HG03432 (cell line): ENCODE measurements around the gene ME2.
A peak's percentile ranks its signal among the peaks of the same experiment; 100 is the strongest.
"Not testable (repeated sequence)": the region's sequence is repeated elsewhere in the genome, so short reads cannot be mapped to it uniquely, and the experiment has no call there.

Experiments
- ATAC-seq: cut with Tn5 transposase; IDR thresholded peaks from one replicate; pipeline ENCODE4 v1.9.1; 2021; ENCODE audit warnings: mild to moderate bottlenecking, moderate library complexity; ENCODE audit not compliant: unreplicated experiment

The ME2 gene

DNA sequence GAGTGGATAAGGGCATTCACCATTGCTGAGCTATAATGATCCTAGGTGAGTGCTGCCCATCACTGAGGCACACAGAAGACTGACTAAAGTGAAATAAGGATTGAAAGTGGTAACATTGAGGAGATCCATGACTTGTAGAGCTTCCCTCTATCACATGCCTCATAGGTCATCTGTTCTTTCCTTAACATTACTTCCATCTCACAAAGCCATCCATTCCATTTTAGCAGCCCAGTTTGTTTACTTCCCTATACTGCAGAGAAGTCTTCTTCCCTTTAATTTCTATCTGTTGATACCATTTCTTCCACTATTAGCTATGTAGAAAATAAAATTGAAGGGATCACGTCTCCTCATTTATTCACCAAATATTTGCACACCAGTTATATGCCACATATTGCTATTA lies 32.1 kb downstream of the ME2 start:
- no peak for ATAC-seq

DNA sequence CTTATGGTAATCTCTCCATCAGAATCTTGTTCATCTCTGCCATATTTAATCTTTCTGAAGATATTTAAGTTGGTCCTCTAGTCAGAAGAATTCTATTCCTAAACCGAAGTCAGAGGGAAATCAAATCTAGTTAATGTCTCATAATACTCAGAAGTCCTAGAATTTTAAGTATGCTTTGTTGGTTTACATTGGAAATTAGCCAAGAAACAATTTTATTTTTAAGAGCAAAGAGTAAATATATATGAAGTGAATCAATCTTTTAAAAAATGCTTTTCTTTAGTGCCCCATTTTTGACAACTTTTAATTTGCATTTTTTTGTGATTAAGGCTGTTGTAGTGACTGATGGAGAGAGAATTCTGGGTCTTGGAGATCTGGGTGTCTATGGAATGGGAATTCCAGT lies 38.1 kb downstream of the ME2 start:
- no peak for ATAC-seq

DNA sequence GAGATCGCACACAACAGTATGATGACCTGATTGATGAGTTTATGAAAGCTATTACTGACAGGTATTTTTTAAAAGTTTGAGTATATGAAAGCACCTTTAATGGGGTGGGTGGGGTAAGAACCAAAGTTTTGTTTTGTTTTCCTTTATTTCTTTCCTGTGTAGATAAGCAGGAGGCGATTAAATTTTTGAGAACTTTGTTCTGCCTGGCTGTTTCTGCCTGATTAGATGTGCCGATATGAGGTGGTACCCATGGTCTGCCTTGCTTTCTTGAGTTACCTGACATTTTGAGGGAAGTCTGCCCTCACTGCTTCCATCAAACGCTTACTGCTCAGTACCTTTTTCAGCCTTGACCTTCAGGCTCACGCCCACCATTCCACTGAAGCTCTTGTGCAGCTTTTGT lies 39.2 kb downstream of the ME2 start:
- no peak for ATAC-seq

DNA sequence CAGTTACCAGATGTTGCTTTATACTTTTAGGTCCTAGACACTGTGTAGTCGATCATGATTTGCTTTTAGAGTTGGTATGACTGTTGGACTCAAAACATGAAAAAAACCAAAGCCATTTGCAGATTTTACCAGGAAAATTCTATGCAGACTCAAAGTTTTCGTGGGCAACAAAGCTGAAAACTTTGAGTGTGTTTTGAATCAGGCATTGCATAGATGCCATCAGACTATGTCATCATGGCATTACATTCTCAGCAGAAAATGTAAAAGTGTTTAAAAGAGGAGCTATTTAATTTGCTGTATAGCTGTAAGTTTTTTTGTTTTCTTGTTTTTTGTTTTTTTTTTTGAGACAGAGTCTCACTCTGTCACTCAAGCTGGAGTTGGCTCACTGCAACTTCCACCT lies 45.5 kb downstream of the ME2 start:
- ATAC-seq: no peak

DNA sequence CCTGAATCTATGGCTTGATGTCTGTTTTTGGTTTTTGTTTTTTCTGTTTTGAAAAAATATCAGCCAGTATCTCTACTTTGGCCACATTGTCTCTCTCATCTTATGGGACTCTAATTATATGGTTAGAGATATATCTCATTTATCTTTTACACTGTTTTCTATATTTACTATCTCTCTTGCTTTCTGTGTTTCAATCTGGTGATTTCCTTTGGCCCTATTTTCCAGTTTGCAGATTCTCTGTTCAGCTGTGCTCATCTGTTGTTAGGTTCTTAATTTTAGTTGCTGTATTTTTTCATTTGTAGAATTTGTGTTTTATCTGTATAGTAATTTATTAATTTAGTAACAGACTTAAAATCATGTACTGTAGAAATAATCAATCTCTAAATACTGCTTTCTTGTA lies 47.6 kb downstream of the ME2 start:
- ATAC-seq: no peak

DNA sequence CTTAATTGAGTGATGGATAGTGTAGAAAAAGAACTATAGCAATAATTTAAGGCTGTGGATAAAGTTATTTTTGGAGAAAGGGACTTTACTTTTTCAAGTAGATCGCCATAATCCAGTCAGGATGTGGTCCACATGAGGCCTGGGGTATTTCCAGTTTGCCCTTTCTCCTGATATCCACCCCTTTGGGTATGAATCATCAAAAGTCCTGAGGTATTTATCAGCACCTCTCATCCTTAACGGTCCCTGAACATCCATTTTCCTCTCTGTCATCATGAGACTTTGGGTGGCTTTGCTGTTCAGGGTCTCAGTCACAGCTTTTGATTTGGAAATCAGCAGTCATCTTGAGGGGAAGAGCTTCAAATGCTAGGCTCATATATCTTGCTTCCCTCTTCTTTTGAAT lies 49.6 kb downstream of the ME2 start:
- ATAC-seq: no peak

DNA sequence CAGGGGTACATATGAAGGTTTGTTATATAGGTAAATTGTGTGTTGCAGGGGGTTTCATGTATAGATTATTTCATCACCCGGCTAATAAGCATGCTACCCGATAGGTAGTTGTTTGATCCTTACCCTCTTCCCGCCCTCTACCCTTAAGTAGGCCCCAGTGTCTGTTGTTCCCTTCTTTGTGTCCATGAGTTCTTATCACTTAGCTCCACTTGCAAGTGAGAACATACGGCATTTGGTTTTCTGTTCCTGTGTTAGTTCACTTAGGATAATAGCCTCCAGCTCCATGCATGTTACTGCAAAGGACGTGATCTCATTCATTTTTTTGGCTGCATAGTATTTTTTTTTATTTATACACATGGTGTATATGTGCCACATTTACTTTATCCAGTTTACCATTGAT lies 54.8 kb downstream of the ME2 start:
- no peak for ATAC-seq

DNA sequence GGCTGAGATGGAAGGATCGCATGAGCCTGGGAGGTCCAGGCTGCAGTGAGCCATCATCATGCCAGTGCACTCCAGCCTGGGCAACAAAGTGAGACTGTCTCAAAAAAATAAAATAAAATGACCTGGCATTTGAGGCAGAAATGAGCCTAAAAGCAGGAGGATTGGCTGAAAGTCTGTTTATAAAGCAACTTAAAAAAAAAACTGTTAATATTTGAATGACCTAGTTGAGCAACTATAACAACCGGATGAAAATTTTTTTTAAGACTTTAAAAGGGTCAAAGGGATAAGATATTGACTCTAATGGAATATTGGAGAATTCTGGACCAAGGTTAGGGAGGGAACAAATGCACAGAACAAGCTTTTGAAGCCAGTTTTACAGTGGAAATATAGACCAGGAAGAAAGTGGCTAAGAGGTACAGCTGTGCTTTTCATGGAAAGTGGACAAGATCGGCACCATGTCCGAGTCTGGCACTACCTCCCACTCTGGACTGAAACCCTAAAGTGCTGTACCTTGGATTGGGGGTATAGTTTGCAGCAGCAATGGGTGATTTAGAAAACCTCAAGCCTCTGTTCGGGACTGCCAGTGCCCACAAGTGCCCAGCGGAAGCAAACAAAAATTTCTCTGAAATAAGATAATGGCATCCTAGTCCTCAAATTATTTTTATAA lies 55.8 kb downstream of the ME2 start:
- no peak for ATAC-seq

DNA sequence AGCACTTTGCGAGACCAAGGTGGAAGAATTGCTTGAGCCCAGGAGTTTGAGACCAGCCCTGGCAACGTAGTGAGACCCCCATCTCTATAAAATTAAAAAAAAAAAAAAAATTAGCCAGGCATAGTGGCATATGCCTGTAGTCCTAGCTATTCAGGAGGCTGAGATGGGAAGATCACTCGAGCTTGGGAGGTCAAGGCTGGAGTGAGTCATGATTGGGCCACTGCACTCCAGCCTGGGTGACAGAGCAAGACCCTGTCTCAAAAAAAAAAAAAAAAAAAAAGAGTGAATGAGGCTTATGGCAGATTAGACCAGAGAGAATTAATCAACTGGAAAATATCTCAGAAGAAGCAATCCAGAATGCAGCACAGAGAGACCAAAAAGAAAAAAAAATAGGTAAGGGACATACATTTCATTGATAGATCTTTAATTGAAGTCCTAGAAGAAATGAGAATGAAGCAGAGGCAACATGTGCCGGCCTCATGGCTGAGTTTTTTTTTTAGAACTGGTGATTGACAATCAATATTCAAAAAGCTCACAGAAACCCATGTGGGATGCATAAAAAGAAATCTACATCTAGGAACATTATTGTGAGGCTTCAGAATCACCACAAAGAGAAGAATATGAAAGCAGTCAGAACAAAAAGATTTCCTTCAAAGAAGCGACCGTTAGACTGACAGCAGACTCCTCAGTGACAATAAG lies 56.7 kb downstream of the ME2 start:
- no peak for ATAC-seq

DNA sequence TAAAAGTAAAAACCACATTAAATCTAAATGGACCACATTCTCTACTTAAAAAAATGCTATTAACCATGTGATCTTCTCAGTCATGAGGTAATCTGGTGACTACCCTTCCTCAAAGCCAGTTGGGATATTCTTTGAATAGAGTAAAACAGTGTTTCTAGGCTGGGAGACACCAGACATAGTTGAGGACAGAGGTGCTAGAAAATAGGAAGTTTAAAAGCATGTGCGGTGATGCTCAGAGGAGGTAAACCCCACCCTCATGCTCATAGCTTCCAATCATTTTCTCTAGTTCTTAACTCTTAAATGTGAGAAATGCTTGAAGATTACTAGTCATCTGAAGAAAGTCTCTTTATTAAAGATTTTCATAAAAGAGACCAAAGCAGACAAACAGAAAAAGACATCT lies 58.3 kb downstream of the ME2 start:
- ATAC-seq: no peak

DNA sequence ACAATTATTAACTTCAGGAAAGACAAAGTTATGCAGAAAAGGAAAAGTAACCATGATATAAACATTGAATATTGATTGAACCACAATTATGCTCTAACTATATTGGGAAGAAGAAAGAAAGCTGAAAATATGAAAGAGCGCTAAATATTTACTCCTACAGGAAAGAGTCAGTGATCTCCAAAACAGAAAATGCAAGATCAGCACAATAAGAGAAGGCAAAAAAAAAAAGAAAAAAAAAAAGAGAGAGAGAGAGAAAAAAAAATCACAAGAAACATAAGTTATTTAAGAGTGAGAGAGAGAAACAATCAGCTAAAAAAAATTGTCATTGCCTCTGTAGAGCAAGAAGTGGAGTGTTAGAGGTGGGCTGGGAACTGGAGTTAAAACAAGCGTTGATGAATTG lies 60.0 kb downstream of the ME2 start:
- no peak for ATAC-seq

DNA sequence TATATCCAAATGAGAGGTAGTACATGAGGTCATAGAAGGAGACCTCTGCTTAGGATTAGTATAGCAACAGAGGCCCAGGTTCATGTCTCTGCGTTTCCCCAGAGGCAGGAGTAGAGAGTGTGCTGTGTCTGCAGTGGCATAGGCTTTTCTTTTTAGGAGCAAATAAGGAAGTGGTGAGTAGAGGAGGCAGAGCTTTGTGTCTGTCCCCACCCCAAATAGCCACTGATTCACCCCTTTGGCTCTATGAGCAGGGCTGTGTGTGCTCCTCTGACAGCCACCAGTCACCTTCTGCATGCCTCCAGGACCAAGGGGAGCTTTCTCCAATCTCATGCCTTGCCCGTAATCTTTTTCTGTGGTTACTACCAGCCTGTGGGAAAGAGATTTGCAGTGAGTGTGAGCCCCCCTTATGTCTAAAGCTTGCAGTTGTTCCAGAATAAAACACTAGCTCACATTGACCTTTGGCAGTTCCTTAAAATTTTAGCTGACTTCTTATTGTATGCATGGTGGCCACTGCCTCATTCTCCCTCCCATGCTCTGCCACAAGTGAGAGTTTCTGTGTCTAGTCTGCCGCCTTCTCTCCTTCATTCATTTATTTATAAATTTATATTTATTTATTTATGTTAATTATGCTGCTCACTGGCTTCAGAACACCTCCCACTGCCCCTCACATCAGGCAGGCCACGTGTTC lies 65.5 kb downstream of the ME2 start:
- ATAC-seq: no peak

DNA sequence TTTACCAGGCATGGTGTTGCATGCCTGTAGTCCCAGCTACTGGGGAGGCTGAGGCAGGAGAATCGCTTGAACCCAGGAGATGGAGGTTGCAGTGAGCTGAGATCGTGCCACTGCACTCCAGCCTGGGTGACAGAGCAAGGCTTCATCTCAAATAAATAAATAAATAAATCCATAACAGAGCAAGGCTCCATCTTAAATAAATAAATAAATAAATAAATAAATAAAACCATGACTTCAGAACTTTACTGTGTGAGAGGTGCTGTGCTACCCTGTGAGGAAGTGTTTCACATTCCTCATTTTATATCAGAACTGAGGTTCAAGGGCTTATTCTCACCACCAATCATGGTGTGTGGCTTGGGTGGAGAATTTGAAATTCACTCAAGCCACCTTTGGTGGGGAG lies 67.0 kb downstream of the ME2 start:
- ATAC-seq: not testable (repeated sequence)

DNA sequence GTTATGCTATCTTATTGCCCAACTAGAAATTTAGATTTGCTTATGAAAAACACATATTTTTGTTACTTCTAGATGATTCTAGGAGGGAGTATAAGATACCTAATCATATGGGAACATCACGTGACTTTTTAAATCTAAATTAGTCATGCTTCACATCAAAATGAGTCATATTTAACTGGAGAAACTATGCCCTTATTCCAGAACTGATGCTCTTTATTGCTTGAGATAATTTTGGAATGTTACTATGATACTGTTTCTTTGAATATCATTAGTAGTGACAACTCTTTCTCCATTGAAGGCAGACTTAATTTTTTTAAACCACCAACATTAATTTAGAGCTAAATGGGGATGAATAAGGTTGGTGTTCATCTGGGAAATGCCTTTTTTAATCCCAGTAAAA lies 69.0 kb downstream of the ME2 start:
- ATAC-seq: no peak

DNA sequence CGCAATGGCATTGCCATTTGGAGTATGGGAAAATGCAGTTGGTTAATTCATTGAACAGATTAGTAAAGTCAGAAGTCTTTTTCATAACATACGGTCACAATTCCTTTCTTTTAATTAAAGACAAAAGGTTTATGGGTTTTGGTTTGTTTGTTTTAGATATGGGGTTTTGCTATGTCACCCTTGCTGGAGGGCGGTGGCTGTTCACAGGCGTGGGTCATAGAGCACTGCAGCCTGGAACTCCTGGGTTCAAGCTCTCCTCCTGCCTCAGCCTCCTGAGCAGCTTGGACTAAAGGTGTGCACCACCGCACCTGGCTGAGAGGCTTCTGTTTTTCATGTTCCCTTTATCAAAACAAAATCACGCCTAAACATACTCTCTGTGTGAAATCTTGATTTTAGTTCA lies 70.3 kb downstream of the ME2 start:
- no peak for ATAC-seq

DNA sequence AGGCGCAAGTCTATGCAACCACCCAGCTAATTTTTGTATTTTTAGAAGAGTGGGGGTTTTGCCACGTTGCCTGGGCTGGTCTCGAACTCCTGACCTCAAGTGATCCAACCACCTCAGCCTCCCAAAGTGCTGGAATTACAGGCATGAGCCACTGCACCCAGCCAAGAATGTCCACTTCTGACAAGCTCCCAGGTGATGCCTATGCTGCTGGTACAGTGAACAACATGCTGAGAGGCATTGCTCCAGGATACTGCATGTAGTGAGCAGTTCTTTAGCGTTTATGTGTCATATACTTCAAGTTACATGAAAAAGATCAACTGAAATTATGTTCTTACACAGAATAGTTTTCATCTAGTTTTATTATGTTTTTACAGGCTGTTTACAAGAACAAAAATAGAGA lies 71.7 kb downstream of the ME2 start:
- no peak for ATAC-seq

DNA sequence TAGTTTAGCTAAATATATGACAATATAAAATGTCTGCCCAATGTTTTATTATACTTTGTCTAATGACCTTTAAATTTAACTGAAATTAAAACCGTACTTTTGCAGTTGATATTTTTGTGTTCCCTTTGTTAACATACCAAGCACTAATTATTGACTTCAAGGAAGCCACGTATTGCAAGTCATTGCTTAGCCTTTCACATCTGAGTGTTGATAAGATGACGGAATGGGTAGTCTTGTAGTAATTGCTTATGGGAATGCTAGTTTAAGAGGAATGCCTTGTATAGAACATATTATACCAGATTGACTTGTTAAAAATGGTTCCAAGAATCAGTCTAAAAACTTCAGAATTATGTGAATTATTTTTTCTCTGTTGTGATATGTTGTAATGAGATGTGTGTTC lies 74.9 kb downstream of the ME2 start:
- ATAC-seq: no peak

DNA sequence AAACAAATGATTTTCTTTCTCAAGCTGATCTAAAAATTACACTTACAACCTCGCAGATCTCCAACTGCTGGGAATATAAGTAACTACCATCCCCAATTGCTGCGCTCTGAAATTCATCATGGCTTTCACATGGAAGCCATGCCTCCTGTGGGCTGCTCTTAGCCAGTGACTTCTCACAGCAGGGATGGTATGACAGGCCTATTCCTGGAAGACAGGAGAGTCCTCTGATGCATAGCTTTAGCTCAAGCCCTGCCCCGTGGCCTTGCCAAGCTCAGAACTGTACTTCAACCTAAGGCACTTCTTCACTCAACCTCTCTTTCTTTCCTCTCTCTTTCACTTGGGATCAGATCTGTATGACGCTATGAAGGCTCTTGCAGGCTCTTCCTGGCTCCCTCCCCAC lies 76.3 kb downstream of the ME2 start:
- no peak for ATAC-seq

DNA sequence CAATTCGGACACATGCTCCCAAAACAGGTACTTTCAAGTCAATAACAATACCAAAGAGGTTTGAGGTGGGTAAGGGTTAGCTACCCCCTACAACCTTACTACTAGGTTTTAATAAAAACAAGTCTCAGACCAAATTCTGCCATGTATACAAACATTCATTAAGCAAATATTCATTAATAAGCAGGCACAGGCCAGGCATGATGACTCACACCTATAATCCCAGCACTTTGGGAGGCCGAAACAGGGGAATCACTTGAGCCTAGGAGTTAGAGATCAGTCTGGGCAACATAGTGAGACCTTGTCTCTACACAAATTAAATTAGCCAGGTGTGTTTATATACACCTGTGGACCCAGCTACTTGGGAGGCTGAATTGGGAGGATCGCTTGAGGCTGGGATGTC lies 77.2 kb downstream of the ME2 start:
- ATAC-seq: no peak

DNA sequence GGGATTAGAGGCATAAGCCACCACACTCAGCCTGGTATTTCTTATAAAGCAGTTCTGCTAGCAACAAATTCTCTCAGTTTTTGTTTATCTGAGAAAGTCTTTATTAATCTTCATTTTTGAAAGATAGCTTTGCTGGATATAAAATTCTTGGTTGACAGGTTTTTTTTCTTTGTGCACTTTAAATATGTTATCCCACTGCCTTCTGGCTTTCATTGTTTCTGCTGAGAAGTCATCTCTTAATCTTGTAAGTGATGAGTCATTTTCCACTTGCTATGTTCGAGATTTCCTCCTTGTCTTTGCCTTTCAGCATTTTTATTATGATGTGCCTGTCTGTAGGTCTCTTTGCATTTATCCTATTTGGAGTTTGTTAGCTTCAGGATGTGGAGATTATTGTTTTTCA lies 83.1 kb downstream of the ME2 start:
- ATAC-seq: no peak

DNA sequence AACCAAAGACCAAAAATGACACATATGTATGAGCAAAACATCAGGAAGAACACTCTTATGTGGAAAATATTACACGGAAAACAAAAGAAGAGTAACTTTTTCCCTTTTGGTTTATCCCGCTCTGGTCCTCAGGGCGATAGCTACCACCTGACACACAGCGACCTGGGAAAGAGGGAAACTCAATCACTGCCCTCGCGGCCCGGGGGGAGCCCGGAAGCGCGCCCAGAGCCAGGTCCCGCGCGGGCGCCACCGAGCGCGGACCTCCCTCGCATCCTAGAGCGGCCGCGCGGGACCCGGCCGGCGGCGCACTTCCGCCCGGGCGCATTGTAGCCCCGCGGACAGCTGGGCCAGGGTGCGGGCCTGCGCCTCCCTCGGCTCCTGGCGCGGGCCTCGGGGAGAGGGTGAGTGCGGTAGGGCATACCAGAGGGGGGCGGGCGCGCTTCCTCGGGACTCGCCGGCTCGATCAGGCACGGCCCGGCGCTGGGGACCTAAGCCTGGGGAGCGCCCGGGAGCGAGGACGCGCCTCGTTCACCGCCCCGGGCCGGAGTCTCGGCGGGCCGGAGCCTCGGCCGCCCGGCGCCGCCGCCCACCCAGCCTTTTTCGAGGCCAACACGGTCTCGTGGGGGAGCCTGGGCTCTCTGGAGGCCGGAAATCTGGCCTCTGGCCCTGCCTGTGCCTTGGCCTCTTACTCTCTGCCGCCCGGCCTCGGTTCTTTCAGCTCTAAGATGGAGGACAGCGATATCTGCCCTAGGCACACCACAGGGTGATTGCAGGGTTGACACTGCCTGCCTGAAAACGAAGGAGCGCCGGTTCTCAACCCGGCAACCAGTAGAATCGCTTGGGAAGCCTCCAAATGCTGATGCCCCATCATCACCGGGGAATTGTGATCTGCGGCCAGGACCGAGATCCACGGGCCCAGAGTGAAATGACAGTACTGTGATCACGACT lies 89.1 kb downstream of the ME2 start, which contains the start of gene ELAC1:
Gene ELAC1, plus strand, starts transcription at position 327 of the 948 bp plus-strand sequence. CDS start 6,365 bp downstream, outside the sequence.
- peak; percentile 96 for ATAC-seq
